ENCODE measurements around the gene GALM. TPM values are rescaled to one million over a fixed set of nuclear protein-coding genes. Genes with fewer than 3 reads are reported as not detected.

Gene GALM
- total RNA-seq, 1 experiment from 2014 or later = 10.0 TPM

GRCh38 chr2:38634684-38635083, 31.2 kb upstream of the GALM start:
- Histone ChIP-seq H3K9ac (ENCODE audit: extremely low read depth, insufficient read length, low read length) (no peak overlapping the region), H2BK5ac (ENCODE audit: insufficient read length, low read length) (no peak overlapping the region), H2BK120ac (ENCODE audit: low read depth, low read length, poor library complexity, severe bottlenecking) (no peak overlapping the region), H2BK20ac (ENCODE audit: low read depth, low read length, poor library complexity, severe bottlenecking) (no peak overlapping the region), H3T11ph (ENCODE audit: low read length) (no peak overlapping the region), H2BK12ac (ENCODE audit: insufficient read length, low read depth, low read length) (no peak overlapping the region), H3K27ac (ENCODE audit: insufficient read length, low read depth, low read length) (no peak overlapping the region), H2AFZ (ENCODE audit: low read length) (no peak overlapping the region), H3K4ac (ENCODE audit: low read depth, low read length) (no peak overlapping the region), H3K27me3 (ENCODE audit: insufficient read depth, low read length) (no peaks in the 10 kb centered on the region), H3K14ac (ENCODE audit: insufficient read depth, low read length) (no peak overlapping the region), H3K18ac (ENCODE audit: insufficient read length, low read depth, low read length) (no peak overlapping the region), H4K5ac (ENCODE audit: insufficient read length, low read depth, low read length) (no peak overlapping the region), H4K91ac (ENCODE audit: insufficient read length, low read depth, low read length) (no peak overlapping the region), H3K23ac (ENCODE audit: insufficient read length, low read depth, low read length) (no peak overlapping the region), H2BK15ac (ENCODE audit: low read depth, low read length) (no peak overlapping the region), H2AK5ac (ENCODE audit: insufficient read length, low read length) (no peak overlapping the region), H3K79me2 (ENCODE audit: insufficient read depth, low read length) (no peaks in the 10 kb centered on the region), H3K4me2 (ENCODE audit: insufficient read depth, insufficient read length, low read length) (no peak overlapping the region), H3K56ac (ENCODE audit: insufficient read length, low read depth, low read length) (no peak overlapping the region), H3K23me2 (ENCODE audit: insufficient read length, low read depth, low read length, poor library complexity, severe bottlenecking) (no peaks in the 10 kb centered on the region), H3K4me1 (ENCODE audit: insufficient read depth, low read length) (no peaks in the 10 kb centered on the region), H3K9me3 (ENCODE audit: control insufficient read depth, low read depth, low read length) (no peaks in the 10 kb centered on the region), H3K79me1 (ENCODE audit: insufficient read depth, low read depth, low read length, poor library complexity, severe bottlenecking) (no peaks in the 10 kb centered on the region), H4K8ac (replicated peaks; ENCODE audit: insufficient read length, low read depth, low read length) (no peak overlapping the region), H4K20me1 (ENCODE audit: control insufficient read depth, insufficient read depth, insufficient read length) (no peaks in the 10 kb centered on the region)
- WGBS (ENCODE audit: extremely low coverage, insufficient read length, low lambda C conversion rate) = 100% methylated on average over 1 of the region's 3 CpGs
- Mint-ChIP-seq H3K9me3 (peaks cover 5 to 10% of the 10 kb centered on the region in 2 experiments; a peak in 4 of 5 replicates), H3K27ac (no peak overlapping the region), H3K27me3 (ENCODE audit: low read depth) (peaks cover 2% of the 10 kb centered on the region; the same call in 1 of the 2 replicates), H3K36me3 (ENCODE audit: insufficient read depth in 1 of 3, low read depth in 3 of 3) (peaks cover 0 to 8% (median 1%) of the 10 kb centered on the region in 3 experiments; a peak in 2 of 7 replicates), H3K4me1 (peaks cover 5 to 6% of the 10 kb centered on the region in 2 experiments; a peak in 3 of 4 replicates), H3K4me3 (no peak overlapping the region)
- TF ChIP-seq CTCF (conservative IDR thresholded peaks at IDR 0.05) = no peak
- DNase-seq = no peak

All from H9 (cell line).